ENCODE measurements around the gene RMC1.

The RMC1 gene

DNA sequence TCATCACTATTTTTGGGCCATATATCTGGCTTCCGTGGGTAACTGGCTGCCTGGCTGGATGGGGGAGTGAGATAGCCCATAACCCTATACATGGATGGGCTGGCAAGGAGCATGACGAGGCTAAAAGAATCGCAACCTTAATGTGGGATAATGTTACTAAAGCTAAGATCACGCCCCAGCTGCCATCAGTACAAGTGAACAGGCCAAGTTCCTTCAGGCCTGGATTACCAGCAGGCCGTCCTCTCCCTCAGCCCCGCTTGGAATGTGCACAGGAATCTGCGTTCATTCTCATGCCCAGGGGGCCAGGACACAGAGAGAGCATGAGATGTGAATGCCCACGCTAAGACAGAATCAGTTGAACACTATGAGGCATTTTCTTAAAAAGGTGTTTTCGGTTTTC is 34.7 kb downstream of the RMC1 start:
- no peaks in the 10 kb centered on the region for H3K9me2 ChIP-seq (replicated peaks; ENCODE audit: insufficient read depth, low read length)
- DNase-seq, result no peak
- no peak overlapping the region for H3K9ac ChIP-seq (ENCODE audit: low read length)
- no peak overlapping the region for H3K27ac ChIP-seq (ENCODE audit: low read length)
- H3K4me1 ChIP-seq (ENCODE audit: low read length), result peaks cover 37% of the 10 kb centered on the region
- H3K9me3 ChIP-seq (replicated peaks; ENCODE audit: insufficient read depth, low read length), result no peaks in the 10 kb centered on the region
- H4K20me1 ChIP-seq (ENCODE audit: insufficient read depth, low read length), result no peaks in the 10 kb centered on the region
- peaks cover 14% of the 10 kb centered on the region for H3K36me3 ChIP-seq (replicated peaks; ENCODE audit: insufficient read depth, low read length)
- H3K79me2 ChIP-seq (ENCODE audit: low read length), result no peaks in the 10 kb centered on the region
- TF ChIP-seq EZH2 (optimal IDR thresholded peaks at IDR 0.05; ENCODE audit: low read depth, low read length) (no peak), EZH2phosphoT487 (IDR thresholded peaks at IDR 0.05; ENCODE audit: low read length) (no peak)
- TF ChIP-seq, protein P1, sequence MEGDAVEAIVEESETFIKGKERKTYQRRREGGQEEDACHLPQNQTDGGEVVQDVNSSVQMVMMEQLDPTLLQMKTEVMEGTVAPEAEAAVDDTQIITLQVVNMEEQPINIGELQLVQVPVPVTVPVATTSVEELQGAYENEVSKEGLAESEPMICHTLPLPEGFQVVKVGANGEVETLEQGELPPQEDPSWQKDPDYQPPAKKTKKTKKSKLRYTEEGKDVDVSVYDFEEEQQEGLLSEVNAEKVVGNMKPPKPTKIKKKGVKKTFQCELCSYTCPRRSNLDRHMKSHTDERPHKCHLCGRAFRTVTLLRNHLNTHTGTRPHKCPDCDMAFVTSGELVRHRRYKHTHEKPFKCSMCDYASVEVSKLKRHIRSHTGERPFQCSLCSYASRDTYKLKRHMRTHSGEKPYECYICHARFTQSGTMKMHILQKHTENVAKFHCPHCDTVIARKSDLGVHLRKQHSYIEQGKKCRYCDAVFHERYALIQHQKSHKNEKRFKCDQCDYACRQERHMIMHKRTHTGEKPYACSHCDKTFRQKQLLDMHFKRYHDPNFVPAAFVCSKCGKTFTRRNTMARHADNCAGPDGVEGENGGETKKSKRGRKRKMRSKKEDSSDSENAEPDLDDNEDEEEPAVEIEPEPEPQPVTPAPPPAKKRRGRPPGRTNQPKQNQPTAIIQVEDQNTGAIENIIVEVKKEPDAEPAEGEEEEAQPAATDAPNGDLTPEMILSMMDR (IDR thresholded peaks at IDR 0.05; ENCODE audit: low read length), result no peak
- no peak overlapping the region for H2AFZ ChIP-seq (ENCODE audit: low read length)
- H3K27me3 ChIP-seq (replicated peaks; ENCODE audit: insufficient read depth, low read length), result no peaks in the 10 kb centered on the region
- no peak overlapping the region for H3K4me2 ChIP-seq (ENCODE audit: low read depth, low read length)
- H3K4me3 ChIP-seq (ENCODE audit: low read length), result no peak overlapping the region
- peaks cover 29% of the 10 kb centered on the region for H3F3A ChIP-seq (ENCODE audit: insufficient read depth, low read length)

GRCh38 chr18:23538870-23539269 is 35.6 kb downstream of the RMC1 start:
- Histone ChIP-seq H3K9ac (ENCODE audit: low read length) (no peak overlapping the region), H4K20me1 (ENCODE audit: insufficient read depth, low read length) (no peaks in the 10 kb centered on the region), H3K27me3 (replicated peaks; ENCODE audit: insufficient read depth, low read length) (no peaks in the 10 kb centered on the region), H3K4me2 (ENCODE audit: low read depth, low read length) (no peak overlapping the region), H3F3A (ENCODE audit: insufficient read depth, low read length) (peaks cover 29% of the 10 kb centered on the region), H3K36me3 (replicated peaks; ENCODE audit: insufficient read depth, low read length) (peaks cover 14% of the 10 kb centered on the region), H3K27ac (ENCODE audit: low read length) (no peak overlapping the region), H3K4me1 (ENCODE audit: low read length) (peaks cover 37% of the 10 kb centered on the region), H2AFZ (ENCODE audit: low read length) (no peak overlapping the region), H3K4me3 (ENCODE audit: low read length) (no peak overlapping the region), H3K9me2 (replicated peaks; ENCODE audit: insufficient read depth, low read length) (no peaks in the 10 kb centered on the region), H3K79me2 (ENCODE audit: low read length) (no peaks in the 10 kb centered on the region), H3K9me3 (replicated peaks; ENCODE audit: insufficient read depth, low read length) (no peaks in the 10 kb centered on the region)
- TF ChIP-seq EZH2phosphoT487 (IDR thresholded peaks at IDR 0.05; ENCODE audit: low read length) (no peak), EZH2 (optimal IDR thresholded peaks at IDR 0.05; ENCODE audit: low read depth, low read length) (no peak)
- TF ChIP-seq, protein P1 (IDR thresholded peaks at IDR 0.05; ENCODE audit: low read length), result no peak
- DNase-seq, result no peak

DNA sequence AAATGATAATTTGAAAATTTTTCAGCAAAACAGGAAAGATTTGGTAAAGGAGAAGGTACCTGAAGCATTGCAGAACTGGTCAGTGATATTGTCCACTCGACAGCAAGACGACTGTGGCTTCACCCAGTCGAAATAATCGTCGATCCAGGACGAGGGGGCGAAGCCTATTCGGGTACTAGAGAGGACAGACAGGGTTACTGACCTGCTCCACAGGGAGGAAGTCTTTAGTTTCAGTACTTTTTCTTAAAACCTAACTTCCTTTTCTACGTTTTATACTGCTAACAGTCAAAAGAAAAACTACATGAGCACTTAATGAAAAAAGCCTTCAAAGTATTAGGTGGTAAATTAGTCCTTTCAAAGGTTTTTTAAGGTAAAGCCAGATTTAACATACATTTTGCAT is 36.0 kb downstream of the RMC1 start:
- no peak for TF ChIP-seq EZH2phosphoT487 (IDR thresholded peaks at IDR 0.05; ENCODE audit: low read length)
- TF ChIP-seq, protein P1 (IDR thresholded peaks at IDR 0.05; ENCODE audit: low read length), result no peak
- TF ChIP-seq EZH2 (optimal IDR thresholded peaks at IDR 0.05; ENCODE audit: low read depth, low read length), result no peak
- no peak overlapping the region for H3K27ac ChIP-seq (ENCODE audit: low read length)
- no peaks in the 10 kb centered on the region for H3K79me2 ChIP-seq (ENCODE audit: low read length)
- peaks cover 37% of the 10 kb centered on the region for H3K4me1 ChIP-seq (ENCODE audit: low read length)
- H3K9ac ChIP-seq (ENCODE audit: low read length), result no peak overlapping the region
- no peak overlapping the region for H2AFZ ChIP-seq (ENCODE audit: low read length)
- H3F3A ChIP-seq (ENCODE audit: insufficient read depth, low read length), result peaks cover 29% of the 10 kb centered on the region
- H3K27me3 ChIP-seq (replicated peaks; ENCODE audit: insufficient read depth, low read length), result no peaks in the 10 kb centered on the region
- H4K20me1 ChIP-seq (ENCODE audit: insufficient read depth, low read length), result no peaks in the 10 kb centered on the region
- no peaks in the 10 kb centered on the region for H3K9me2 ChIP-seq (replicated peaks; ENCODE audit: insufficient read depth, low read length)
- H3K36me3 ChIP-seq (replicated peaks; ENCODE audit: insufficient read depth, low read length), result peaks cover 14% of the 10 kb centered on the region
- H3K4me3 ChIP-seq (ENCODE audit: low read length), result no peak overlapping the region
- no peaks in the 10 kb centered on the region for H3K9me3 ChIP-seq (replicated peaks; ENCODE audit: insufficient read depth, low read length)
- no peak for DNase-seq
- no peak overlapping the region for H3K4me2 ChIP-seq (ENCODE audit: low read depth, low read length)

All from MM.1S (cell line).